Activated CD4-positive, CD25-positive, alpha-beta regulatory T cell treated with anti-CD3 and anti-CD28 coated beads, Interleukin-2, amount 50 U/mL, for 72 hours (primary cell): Measurements from ENCODE around the gene ATRIP.
A peak's percentile ranks its signal among the peaks of the same experiment; 100 is the strongest.

Source experiments
- DNase-seq: peaks from one replicate; pipeline ENCODE4 v3.0.0; 2021

Gene ATRIP

DNA sequence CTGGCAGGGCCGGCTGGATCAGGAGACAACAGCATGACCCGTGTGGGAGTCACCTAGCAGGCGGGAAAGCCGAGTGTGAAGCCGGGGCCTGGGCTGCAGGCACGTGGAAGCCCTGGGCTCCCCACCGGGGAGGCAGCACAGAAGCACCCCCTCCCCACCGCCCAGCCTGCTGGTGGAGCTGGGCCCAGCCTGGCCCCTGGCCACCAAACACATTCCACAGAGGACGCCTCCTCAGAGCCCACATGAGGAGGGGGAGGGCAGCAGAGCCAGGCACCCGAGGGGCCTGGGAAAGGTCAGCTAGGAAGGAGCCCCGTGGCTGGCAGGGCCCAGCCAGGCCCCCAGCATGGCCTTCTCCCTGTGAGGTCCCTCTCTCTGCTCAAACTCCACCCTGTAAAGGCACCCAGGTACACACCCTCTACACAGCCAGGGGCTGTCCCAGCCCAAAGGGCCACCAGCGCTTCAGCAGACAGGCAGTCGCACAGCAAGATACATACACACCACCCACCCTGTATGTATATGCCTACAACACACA is 21.2 kb upstream of the ATRIP start:
- DNase-seq, result no peak

DNA sequence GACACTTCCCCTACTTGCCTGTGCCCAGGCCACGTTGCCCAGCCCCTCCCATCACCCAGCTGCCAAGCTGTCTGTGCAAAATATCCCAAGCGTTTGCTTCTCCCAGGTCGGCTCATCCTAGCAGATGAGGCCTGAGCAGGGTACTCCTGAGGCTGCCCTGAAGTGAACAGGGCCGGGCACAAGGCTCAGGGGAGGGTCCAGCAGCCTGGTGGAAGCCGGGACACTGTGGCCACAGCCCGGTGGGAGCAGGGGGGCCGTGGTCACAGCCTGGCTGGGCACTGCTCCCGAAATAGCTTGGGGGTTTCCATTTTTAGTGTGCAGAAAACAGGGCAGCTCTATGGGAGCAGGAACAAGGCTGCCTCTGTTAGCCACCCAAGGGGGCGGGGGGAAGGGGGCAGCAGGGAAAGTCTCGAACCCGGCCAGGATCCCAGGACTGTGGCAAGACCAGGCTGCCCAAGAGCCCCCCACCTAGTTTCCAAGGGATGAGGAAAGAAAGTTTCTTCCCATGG is 20.1 kb upstream of the ATRIP start:
- no peak for DNase-seq

DNA sequence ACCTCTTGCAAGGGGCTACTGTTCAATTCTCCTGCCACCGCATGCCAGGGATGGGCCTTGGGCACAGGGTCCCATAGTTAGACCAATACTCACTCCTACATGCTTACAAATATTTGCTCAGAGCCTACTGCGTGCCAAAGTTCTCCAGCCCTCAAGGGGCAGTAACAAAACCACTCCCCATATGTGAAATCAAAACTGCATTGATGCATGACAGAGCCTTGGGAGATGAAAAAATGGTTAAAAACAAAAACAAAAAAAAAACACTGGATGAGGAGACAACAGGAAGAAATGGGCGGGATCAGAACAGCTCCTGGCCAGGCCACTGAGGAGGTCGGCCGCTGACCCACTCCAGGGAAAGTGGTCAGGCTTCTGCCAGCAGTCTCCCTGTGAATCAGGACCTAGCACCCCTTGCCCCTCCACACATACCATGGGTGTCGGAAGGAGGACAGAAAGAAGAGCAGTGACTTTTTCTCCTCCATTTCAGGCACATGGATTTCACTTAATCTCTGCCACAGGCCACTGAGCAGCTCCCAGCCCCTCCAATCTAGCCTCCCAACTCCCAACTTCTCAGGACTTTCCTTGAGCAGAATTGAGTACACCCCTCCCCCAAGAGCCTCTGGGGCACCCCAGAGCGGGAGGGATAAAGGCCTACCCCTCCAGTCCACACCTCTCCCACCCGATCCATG is 19.4 kb upstream of the ATRIP start:
- no peak for DNase-seq

DNA sequence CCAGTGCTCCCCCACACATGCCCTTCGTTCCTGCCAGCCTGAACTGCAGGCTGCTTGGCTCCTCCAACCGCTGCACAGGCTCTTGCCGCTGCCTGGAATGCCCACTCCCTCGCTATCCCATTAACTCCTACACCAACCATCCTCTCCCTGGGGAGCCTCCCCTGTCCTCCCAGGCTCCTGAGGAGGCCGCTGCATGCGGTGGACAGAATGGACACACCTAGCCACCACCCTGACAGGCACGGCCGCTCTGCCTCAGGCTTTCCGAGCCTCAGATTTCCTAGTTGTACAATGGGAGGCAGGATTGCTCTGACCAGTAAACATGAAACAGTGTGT is 18.9 kb upstream of the ATRIP start:
- no peak for DNase-seq

DNA sequence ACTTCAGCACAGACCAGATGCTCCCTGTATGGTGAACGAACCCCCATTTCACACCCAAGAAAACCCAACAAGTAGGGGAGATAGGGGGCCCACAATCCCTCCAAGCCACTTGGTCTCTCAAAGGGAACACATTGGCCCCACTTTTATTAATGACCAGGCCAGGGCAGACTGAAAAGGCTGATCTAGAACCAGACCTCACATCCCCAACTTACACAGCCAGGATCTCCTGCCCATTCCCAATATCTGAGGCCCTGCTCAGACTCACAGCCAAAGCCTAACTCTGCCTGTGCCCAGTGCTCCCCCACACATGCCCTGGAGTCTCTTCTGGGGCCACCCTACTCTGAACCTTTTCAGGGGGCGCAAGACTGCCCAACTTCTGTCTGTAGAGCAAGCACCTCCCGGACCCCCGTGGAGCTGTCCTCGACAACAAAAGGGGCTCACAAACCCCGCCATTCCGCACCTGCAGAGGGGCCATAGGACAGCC is 18.4 kb upstream of the ATRIP start:
- no peak for DNase-seq

DNA sequence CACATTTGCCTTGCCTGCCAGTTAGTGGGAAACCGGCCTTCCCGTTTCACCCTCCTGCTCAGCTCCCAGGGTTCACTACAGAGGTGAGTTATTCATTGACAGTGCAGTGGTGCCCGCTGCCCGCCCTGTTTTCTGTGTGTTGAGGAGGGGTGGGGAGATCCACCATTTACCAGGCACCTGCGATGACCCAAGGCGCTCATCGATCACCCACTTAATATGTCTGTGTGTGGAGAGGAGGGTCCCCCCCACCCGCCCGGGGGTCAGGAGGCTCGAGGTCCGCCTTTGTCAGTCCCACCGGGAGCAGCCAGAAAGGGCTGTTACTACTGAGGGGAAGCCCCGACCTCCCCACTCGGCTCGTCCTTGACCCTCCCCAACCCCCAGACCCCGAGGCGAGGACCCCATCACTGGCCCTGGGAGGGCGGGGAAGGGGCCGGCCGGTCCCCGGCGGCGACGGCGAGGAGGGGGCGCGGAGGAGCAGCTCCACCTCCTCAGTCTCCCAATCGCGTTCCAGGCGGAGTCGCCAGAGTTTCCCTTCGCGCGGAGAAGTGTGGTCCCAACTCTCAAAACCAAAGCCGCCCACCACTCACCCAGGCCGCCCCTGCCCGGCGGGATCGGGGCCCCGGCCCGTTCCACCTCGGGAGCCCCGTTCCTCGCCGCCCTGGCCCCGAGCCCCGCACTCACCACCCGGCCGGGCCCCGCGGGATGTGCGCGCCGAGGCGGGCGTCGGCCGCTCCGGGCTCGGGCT is 17.8 kb upstream of the ATRIP start:
- peak; percentile 40 for DNase-seq

DNA sequence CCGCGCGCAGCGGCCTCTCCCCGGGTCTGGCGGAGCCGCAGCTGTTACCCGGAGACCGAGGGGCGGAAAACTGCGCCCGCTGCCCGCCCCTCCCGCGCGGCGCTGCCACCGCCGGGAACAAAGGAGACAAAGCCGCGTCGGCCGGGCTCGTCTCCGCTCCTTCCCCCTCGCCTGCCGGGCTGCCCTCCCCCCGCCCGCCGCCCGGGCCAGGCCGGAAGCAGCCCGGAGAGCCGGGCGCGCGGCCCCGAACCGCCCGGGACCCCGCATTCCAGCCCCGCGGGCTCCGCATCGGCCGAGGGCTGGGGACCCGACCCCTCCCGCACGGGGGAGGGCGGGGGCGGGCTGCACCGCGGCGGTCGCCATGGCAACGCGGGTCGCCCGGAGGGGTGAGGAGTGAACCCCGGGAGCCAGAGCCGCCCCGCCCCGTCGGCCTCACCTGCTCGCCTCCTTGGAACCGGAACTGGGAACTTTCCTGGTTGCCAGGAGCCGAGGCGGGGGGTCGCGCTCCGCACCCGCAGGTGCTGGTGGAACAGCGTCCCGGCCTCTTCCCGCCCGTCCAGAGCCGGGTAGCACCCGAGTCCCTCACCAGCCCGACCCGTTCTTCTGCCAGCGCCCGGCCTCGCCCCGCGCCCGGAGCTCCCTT is 17.1 kb upstream of the ATRIP start:
- peak; percentile 61 for DNase-seq

DNA sequence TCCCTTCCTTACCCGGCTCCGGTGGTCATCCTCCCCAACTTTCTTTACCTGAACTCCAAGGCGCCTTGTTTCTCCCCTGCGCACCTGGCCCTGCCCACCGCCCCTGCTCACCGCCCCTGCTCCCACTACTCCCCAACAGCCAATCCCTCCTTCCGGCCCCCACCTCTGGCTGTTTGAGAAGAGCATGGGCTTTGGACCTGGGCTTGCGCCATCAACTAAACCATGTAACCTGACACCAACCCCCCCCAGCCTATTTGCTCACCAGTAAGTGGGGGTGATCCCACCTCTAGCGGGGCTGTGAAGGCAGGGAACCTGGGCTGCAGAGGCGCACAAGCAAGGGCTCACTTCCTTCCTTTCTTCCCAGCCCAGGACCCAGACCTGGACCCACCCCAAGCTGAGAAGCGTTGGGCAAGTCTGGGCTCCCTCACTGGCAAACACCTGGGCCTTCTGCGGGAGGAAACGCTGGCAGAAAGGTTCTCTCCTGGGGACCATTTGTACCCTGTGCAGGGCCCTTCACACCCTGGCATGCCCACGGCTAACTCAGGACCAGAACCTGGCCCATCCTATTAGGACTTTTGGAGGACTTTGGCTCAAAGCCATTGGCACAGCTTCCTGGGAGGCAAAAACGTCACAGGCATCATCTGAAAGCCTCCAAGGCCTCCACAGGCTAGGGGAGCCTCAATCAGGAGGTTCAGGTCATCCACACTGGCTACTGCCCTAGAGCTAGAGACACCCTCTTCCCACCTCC is 16.4 kb upstream of the ATRIP start, which contains the start of gene PLXNB1:
TSS of gene PLXNB1 (minus strand) at position 127 of the 748 bp plus-strand sequence. CDS start 5,475 bp downstream, outside the sequence.
- DNase-seq, result no peak

DNA sequence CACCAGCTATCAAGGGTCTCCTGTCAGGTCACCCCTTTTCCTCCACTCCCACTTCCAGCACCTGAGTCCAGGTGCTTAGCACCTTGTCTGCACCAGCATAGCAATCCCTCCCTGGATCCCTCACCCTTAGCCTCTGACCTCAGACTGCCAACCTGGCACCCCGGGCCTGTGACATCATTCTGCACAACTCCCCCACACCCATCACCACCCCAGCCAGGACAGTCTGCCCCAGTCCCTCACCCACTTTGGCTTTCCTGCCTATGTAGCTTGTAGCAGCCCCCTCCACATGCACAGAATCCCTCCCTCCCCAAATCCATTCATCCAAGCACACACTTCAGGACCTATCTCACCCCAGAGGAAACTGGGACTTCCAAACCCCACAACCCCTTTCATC is 15.8 kb upstream of the ATRIP start:
- DNase-seq, result no peak

DNA sequence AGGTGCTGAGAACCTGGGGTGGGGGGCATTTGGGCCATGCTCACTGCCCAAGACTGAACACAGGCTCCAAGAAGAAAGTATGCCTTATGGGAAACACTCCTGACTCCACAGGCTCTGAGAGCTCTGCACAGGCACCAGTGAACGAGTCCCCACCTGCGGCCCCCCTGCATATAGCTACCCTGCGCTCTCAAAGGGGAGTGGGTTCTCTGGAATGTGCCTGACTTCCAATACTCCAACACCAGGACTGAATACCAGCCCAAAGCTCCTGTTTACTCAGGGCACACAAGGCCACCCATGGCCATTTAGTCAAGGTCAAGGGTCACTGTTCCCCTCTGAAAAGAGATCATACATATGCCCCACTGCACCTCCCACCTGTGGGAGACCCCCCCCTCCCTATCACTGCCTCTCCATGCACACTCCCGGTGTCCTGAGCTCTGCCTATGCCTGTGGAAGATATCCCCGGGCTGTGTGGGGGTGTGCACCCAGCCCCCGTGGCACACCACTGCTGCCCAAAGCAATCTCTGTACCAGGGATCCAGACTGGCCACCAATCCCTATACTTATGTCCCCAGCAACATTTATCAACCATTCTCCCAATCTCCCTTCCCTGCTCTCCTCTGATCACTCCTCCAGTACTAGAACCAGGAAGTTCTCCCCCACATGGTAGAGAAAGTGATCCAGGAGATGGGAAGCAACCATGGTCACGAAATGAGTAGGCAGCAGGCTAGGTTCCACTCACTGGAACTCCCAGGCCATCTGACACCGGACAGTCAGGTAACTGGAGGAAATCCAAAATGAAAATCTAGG is 15.1 kb upstream of the ATRIP start:
- no peak for DNase-seq

DNA sequence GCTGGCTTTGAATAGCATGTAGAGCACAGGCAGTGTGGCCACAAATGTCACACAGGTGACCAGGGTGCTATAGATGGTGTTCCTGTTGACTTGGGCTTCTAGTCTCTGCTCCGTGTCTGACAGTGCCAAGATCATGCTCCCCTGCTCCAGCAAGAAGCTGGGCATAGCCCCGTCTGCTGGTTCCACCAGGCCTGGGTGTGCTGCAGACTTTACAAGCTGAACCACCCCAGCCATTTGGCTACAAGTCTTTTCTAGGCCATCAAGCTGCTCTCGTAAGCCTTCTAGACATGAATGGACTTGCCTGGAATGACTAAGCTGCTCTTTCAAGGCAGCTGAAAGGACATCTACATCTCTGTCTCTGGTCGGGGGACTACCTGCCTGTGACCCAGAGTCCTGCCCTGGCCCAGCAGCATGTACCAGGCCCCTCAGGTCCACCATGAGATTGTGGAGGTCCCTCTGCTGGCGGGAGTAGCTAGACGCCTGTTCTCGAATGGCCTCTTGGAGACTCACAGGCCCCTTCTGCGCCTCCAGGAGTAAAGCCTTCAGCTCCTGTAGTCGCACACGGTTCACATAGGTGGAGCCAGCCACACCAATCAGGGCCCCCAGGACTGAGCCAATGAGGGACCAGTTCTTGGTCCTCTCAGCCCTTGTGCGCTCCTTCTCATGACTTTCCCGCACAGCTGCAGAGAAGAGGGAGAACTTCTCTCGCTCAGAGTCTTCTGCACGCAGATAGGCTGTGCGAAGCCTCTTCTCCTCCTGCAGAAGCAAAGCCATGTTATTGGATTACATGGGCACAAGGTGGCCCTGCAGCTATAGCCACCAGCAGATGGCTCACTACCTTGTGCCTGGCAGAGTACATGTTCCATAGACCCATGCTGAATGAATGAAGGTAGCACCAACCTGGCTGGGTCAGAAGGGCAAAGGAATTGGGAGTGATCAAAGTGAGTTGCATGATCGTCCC is 13.8 kb upstream of the ATRIP start:
- no peak for DNase-seq

DNA sequence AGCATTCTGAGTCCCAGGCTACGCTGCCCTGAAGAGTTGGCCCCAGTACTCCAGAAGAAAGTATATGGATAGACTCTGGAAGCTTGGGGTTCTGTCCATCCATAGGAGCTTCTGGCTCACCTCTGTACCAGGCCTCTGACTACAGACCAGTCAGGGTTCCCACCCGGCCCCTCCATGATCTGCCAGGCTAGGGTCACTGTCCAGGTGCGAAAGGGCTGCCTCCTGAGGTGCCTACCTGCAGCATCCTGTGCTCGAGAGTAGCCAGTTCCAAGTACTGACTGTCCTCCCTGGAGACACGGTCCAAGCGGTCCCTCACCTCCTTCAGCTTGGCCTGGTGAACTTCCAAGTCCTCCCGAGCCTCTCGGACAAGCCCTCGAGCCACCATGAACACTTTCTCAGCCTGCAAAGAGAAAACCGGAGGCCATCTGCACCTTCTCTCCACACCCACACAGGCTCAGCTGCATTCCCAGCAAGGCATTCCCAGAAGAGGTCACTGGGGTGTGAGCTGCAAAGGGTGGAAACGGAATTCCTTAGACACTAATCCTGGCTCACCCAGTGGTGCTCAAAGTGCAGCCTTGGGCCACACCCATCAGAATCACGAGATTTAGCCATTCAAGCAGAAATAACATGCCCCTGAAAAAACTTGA is 12.9 kb upstream of the ATRIP start:
- DNase-seq, result no peak

DNA sequence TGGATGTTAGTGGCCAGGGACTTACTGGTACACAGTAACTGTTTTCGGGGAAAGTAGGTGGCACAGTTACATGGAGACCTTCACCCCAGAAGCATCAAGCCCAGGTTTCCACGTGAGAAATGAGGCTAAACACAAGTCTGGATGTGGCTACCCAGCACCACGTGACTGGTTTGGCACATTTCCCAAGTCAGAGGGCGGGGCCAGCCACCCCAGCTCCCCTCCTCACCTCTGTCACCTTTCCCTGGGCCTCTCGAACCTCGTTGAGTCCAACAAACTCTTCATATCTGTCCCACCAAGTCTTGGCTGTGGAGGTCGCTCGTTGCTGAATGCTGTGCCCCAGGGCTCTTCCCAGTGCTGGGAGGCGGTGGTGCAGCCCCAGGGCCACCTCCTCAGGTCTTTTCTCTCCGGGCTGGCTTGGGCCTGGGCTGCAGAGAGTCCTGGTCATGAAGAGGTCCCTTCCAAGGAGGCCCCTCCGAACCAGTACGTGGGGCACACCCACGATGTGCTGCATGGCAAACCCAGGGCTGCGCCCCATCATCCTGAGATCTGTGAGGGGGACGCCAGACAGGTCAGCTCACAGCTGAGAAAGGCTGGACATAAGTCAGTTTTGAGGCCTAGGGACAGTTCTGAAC is 11.8 kb upstream of the ATRIP start:
- no peak for DNase-seq

DNA sequence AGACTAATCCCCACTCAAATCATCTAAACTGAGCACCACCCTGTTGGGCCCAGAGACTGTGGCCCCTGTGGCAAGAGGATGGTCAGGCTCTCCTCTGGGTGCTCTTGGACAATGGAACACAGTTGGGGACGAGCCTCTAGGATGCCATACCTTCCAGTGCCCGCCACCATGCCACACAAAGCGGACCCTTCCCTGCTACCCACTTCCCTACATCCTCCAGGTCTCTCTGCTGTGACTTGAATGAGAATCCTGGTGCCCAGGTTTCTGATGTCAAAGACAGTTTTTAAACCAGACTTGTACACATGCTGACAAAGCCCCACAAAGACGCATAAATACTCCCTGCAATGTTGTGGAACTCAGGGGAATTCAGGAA is 11.3 kb upstream of the ATRIP start:
- DNase-seq, result no peak

DNA sequence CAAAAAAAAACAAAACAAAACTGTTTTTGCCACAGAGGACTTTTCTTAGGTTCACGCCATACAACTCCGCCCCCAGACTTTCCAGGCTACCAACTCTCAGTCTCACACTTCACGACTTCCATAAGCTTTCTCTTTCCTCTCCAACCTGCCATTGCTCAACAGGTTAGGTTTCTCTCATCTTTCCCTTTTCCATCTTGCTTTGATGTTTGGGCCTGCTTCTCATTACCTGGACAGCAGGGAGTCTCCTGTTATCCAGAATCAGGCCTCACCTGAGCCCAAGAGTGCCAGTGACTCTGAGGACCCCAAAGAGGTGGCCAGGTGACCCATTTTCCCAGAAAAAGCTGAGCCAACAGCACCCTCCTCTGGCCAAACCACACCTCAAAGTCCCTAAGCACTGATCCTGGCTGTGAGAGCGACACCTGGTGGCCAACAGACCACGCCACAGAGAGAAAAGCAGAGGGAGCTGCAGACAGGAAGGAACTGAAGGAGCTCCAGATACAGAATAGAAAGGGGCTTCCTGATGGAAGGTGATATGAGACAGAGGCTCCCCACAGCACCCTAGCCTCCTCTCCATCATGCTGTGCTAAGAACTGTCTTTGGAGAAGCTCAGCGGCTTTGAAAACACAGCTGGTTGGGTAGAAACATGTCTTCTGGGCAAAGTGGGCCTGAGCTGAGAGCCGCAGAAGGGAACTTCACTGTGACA is 10.6 kb upstream of the ATRIP start:
- peak; percentile 79 for DNase-seq

DNA sequence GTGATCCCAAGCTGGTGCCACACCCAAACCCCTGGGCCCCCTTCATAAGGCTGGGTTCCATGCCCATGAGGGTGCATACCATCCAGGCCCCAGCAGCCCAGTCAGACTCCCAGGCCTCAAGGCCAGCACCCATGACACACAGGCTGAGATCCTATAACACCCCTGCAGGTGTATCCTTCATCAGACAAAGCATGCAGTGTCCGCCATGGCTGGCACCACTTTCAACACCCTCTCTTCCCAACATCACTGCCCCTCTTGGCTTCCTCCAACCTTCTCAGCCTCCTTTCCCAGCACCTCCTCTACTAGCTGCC is 10.1 kb upstream of the ATRIP start:
- DNase-seq, result no peak

DNA sequence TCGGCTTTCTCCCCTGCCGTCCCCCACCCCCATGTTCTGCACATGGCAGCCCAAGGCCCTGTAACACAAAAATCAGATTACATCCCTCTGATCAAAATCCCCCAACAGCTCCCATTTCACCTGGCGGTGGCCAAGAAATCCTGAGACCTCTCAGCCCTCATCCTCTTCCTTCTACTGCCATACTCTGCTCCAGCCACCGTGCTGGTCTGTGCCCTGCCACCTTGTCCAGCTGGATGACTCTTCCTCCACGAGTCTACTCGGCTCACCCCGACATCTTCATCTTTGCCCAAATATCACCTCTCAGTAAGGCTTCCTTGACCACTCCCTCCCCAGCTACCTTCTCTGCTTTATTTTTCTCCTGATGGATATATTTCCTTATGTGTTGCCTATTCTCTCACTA is 9.7 kb upstream of the ATRIP start:
- no peak for DNase-seq

DNA sequence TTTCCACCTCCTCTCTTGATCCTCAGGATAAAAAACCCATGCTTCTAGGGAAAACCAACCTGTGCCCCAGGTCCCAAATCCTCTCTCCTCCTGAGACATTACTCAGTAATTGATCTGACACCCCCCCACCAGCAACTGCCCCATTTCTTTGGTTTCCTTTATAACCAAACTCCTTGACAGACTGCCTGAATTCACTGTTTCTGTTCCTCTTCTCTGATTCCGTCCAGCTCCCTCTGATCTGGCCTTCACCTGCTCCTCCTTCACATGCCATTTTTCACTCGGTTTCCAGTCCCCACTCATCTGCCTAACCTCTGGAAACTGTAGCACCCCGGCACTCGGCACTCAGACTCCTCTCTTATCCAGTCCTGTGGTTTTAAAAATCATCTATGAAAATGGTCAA is 8.7 kb upstream of the ATRIP start:
- no peak for DNase-seq
